OCI-LY1 (cell line): ENCODE measurements around the gene RLN3.
"Not testable (repeated sequence)": the region's sequence is repeated elsewhere in the genome, so short reads cannot be mapped to it uniquely, and the experiment has no call there.

Source experiments
- H2AFZ ChIP-seq: fragments of 200-600 bp; sonication (generic), shearing (Covaris generic); 2 replicates; pipeline ENCODE4 v1.6.0; 2014; ENCODE audit warnings: antibody characterized with exemption, mild to moderate bottlenecking, low read length
- H3F3A ChIP-seq: fragments of 200-600 bp; sonication (generic), shearing (Covaris generic); 2 replicates; pipeline ENCODE4 v1.6.0; 2014; ENCODE audit warnings: mild to moderate bottlenecking, antibody characterized with exemption, low read length, moderate library complexity; ENCODE audit not compliant: insufficient read depth
- H3K27ac ChIP-seq: fragments of 200-600 bp; sonication (generic); 2 replicates; pipeline ENCODE4 v1.5.1; 2014; ENCODE audit warnings: low read length, mixed run types, mild to moderate bottlenecking, low read depth; ENCODE audit not compliant: poor library complexity, severe bottlenecking
- H3K27me3 ChIP-seq: fragments of 200-600 bp; sonication (generic); 2 replicates; pipeline ENCODE4 v1.6.0; 2014; ENCODE audit warnings: antibody characterized with exemption, mild to moderate bottlenecking, low read length, moderate library complexity; ENCODE audit not compliant: insufficient read depth
- H3K36me3 ChIP-seq: fragments of 200-600 bp; sonication (generic); 2 replicates; pipeline ENCODE4 v1.6.1; 2014; ENCODE audit warnings: mild to moderate bottlenecking, antibody characterized with exemption, low read length, moderate library complexity, mixed read lengths; ENCODE audit not compliant: insufficient read depth
- H3K4me1 ChIP-seq: fragments of 200-600 bp; sonication (generic); 2 replicates; pipeline ENCODE4 v1.5.1; 2014; ENCODE audit warnings: mild to moderate bottlenecking, low read length, moderate library complexity; ENCODE audit not compliant: insufficient read depth, severe bottlenecking
- H3K4me2 ChIP-seq: fragments of 200-600 bp; sonication (generic), shearing (Covaris generic); 2 replicates; pipeline ENCODE4 v1.6.1; 2014; ENCODE audit warnings: low read length
- H3K4me3 ChIP-seq: fragments of 200-600 bp; sonication (generic); 2 replicates; pipeline ENCODE4 v1.5.1; 2014; ENCODE audit warnings: low read length, low read depth, mild to moderate bottlenecking, mixed read lengths; ENCODE audit not compliant: poor library complexity, severe bottlenecking
- H3K79me2 ChIP-seq: fragments of 200-600 bp; shearing (Covaris generic); 2 replicates; pipeline ENCODE4 v1.6.1; 2016; ENCODE audit warnings: mixed run types, low read length, mixed read lengths; ENCODE audit not compliant: insufficient read depth
- H3K9ac ChIP-seq: fragments of 200-600 bp; sonication (generic), shearing (Covaris generic); 2 replicates; pipeline ENCODE4 v1.6.1; 2014; ENCODE audit warnings: mild to moderate bottlenecking, low read length, mixed read lengths
- H3K9me2 ChIP-seq: fragments of 200-600 bp; sonication (generic), shearing (Covaris generic); 2 replicates; pipeline ENCODE4 v1.6.1; 2014; ENCODE audit warnings: low read depth, mild to moderate bottlenecking, low read length, mixed read lengths
- H3K9me3 ChIP-seq: fragments of 200-600 bp; shearing (Covaris generic); 2 replicates; pipeline ENCODE4 v1.6.1; 2014; ENCODE audit warnings: low read length, mixed read lengths
- H4K20me1 ChIP-seq: fragments of 200-600 bp; sonication (generic), shearing (Covaris generic); 2 replicates; pipeline ENCODE4 v1.6.0; 2016; ENCODE audit warnings: mild to moderate bottlenecking, low read length; ENCODE audit not compliant: insufficient read depth
- CTCF ChIP-seq: fragments of 200-600 bp; sonication (generic), shearing (Covaris generic); IDR thresholded peaks from 2 replicates; pipeline ENCODE4 v1.5.1; 2017; ENCODE audit warnings: mild to moderate bottlenecking, antibody characterized with exemption, low read length, moderate library complexity, mixed read lengths
- EZH2 ChIP-seq: fragments of 200-600 bp; sonication (generic), shearing (Covaris generic); IDR thresholded peaks from 2 replicates; pipeline ENCODE4 v1.8.0; 2017; ENCODE audit warnings: borderline replicate concordance, mixed run types, mild to moderate bottlenecking, antibody characterized with exemption, low read length, moderate library complexity, mixed read lengths

Gene RLN3

DNA sequence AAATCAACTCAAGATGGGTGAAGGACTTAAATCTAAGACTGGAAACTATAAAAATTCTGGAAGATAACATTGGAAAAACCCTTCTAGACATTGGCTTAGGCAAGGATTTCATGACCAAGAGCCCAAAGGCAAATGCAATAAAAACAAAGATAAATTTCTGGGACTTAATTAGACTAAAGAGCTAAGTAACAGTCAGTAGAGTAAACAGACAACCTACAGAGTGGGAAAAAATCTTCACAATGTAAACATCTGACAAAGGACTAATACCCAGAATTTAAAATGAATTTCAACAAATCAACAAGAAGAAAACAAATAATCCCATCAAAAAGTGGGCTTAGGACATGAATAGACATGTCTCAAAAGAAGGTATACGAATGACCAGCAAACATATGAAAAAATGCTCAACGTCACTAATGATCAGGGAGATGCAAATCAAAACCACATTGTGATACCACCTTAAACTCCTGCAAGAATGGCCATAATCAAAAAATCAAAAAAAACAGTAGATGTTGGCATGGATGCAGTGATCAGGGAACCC, 15.5 kb upstream of the RLN3 start:
- no peak overlapping the region for H3K4me3 ChIP-seq
- H3K27ac ChIP-seq, result no peak overlapping the region
- H3K27me3 ChIP-seq, result no peaks in the 10 kb centered on the region
- H3F3A ChIP-seq, result peaks cover 8% of the 10 kb centered on the region; the same call in 1 of the 2 replicates
- no peak for TF ChIP-seq EZH2
- no peak for TF ChIP-seq CTCF
- H2AFZ ChIP-seq, result no peak overlapping the region
- H3K9me2 ChIP-seq, result no peaks in the 10 kb centered on the region
- no peaks in the 10 kb centered on the region for H3K79me2 ChIP-seq
- H3K9ac ChIP-seq, result no peak overlapping the region
- peaks cover 18% of the 10 kb centered on the region for H3K4me1 ChIP-seq
- H4K20me1 ChIP-seq, result no peaks in the 10 kb centered on the region
- no peaks in the 10 kb centered on the region for H3K36me3 ChIP-seq
- no peaks in the 10 kb centered on the region for H3K9me3 ChIP-seq
- H3K4me2 ChIP-seq, result no peak overlapping the region

DNA sequence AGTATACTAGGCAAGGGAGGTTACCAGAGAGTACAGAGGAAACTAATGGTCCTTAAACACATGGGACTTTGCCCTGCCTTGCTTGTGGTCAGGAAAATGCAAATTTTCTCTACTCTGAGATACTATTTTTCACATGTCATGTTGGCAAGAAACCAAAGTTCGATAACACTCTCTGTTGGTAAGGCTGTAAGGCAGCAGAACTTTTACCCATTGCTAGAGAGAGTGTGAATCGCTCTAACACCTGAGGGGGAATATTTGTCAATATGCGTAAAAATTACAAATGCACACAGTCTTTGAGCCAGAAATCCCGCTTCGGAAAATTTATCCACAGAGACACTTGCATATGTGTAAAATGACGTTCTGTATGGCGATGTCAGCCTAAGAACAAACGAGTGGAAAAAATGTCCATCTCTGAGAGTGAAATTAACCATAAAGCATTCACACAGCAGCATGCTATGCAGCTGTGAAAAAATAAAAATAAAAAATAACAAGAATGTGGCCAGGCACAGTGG, 12.4 kb upstream of the RLN3 start:
- no peaks in the 10 kb centered on the region for H4K20me1 ChIP-seq
- peak overlapping the region; percentile 10 for H3K4me3 ChIP-seq
- no peaks in the 10 kb centered on the region for H3K9me3 ChIP-seq
- no peak overlapping the region for H2AFZ ChIP-seq
- no peaks in the 10 kb centered on the region for H3K27me3 ChIP-seq
- peaks cover 30% of the 10 kb centered on the region for H3K4me1 ChIP-seq
- peak overlapping the region; percentile 83 for H3K27ac ChIP-seq
- TF ChIP-seq EZH2 (no peak), CTCF (no peak)
- peak overlapping the region; percentile 49 for H3K4me2 ChIP-seq
- no peaks in the 10 kb centered on the region for H3K9me2 ChIP-seq
- no peaks in the 10 kb centered on the region for H3K79me2 ChIP-seq
- H3K9ac ChIP-seq, result no peak overlapping the region
- peaks cover 8% of the 10 kb centered on the region; the same call in 1 of the 2 replicates for H3F3A ChIP-seq
- no peaks in the 10 kb centered on the region for H3K36me3 ChIP-seq

DNA sequence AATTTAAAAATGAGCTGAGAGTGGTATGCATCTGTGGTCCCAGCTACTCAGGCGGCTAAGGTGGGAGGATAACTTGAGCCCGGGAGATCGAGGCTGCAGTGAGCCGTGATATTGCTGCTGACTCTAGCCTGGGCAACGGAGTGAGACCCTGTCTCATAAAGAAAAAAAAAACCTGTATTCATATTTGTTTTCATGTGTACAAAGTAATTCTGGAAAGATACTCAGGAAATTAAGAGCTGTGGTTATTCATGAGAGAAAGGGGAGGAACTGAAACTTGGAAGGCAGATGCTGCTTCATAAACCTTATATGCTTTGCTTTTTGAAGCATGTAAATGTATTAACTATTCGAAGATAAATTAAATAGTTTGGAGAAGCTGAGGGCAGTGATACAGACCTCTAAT, 8.8 kb upstream of the RLN3 start:
- Histone ChIP-seq H4K20me1 (no peaks in the 10 kb centered on the region), H2AFZ (0 out of 2 replicates have a peak overlapping the region, but pooled peaks have one; percentile 34), H3K27ac (peak overlapping the region; percentile 62), H3K27me3 (no peaks in the 10 kb centered on the region), H3K9me2 (no peaks in the 10 kb centered on the region), H3K79me2 (no peaks in the 10 kb centered on the region), H3K4me2 (peak overlapping the region; percentile 52), H3K36me3 (no peaks in the 10 kb centered on the region), H3K4me1 (peaks cover 30% of the 10 kb centered on the region), H3K9me3 (no peaks in the 10 kb centered on the region), H3F3A (peaks cover 8% of the 10 kb centered on the region; the same call in 1 of the 2 replicates), H3K9ac (no peak overlapping the region), H3K4me3 (no peak overlapping the region)
- TF ChIP-seq EZH2, result no peak
- no peak for TF ChIP-seq CTCF

DNA sequence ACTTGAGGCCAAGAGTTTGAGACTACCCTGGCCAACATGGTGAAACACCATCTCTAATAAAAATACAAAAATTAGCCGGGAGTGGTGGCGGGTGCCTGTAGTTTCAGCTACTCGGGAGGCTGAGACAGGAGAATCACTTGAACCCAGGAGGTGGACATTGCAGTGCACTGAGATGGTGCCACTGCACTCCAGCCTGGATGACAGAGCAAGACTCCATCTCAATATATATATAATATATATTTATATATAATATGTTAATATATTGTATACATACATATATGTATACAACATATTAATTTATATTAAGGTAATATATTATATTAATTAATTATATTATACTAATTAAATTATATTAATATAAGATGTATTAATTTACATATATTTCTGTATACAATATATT, 8.2 kb upstream of the RLN3 start:
- H3K36me3 ChIP-seq, H3K4me3 ChIP-seq, H3K27ac ChIP-seq, H2AFZ ChIP-seq, H3K4me2 ChIP-seq, H3K27me3 ChIP-seq, H3K9me3 ChIP-seq, H3K79me2 ChIP-seq, H3K9me2 ChIP-seq, H3K9ac ChIP-seq, H4K20me1 ChIP-seq, H3F3A ChIP-seq: not testable (repeated sequence)
- peaks cover 26% of the 10 kb centered on the region for H3K4me1 ChIP-seq
